SK-N-MC (cell line): ENCODE results near the gene KRTAP6-2.

ENCODE experiments used
- EZH2 ChIP-seq: fragments of 200-600 bp; sonication (generic); IDR thresholded peaks from one replicate; pipeline ENCODE4 v1.6.1; 2017; ENCODE audit warnings: antibody characterized with exemption
- POLR2AphosphoS5 ChIP-seq: IDR thresholded peaks from 2 replicates; pipeline ENCODE4 v1.6.1; 2012; ENCODE audit warnings: mild to moderate bottlenecking, low read depth, low read length, borderline replicate concordance

DNA sequence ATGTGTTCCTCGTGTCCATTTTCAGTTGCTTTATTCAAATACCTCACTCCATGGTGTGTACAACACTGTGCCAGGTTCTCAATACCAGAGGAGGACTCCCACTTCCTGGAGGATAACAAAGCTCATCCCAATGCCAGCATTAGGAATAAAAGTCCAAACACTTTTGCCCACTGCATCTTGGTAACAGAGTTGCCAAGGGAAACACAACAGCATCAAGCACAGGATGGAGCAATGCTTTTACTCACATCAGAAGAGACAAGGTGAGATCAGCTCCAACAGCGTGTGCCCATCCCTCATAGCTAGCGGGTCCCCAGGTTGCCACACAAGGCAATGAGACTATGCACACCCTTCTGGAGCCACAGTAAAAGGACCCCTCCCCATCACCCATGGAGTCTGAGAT, 24.7 kb upstream of the KRTAP6-2 start:
- TF ChIP-seq POLR2AphosphoS5, result no peak
- TF ChIP-seq EZH2, result no peak
